NCI-H2196 (cell line): ENCODE measurements around the gene RIT1.
A peak's percentile ranks its signal among the peaks of the same experiment; 100 is the strongest.
"Not testable (repeated sequence)": the region's sequence is repeated elsewhere in the genome, so short reads cannot be mapped to it uniquely, and the experiment has no call there.

Experiments
- DNase-seq: peaks from one replicate; lab custom pipeline; 2025; ENCODE audit not compliant: unreplicated experiment; lab: John Stamatoyannopoulos, UW

The RIT1 gene

GRCh38 chr1:155895617-155896016 lies 15.5 kb downstream of the RIT1 start:
- not testable (repeated sequence) for DNase-seq

GRCh38 chr1:155893389-155894142 lies 17.6 kb downstream of the RIT1 start:
- DNase-seq, result no peak

- no peak for DNase-seq
Observed at GRCh38 chr1:155892796-155893195, 18.4 kb downstream of the RIT1 start.

GRCh38 chr1:155890251-155890650 lies 20.9 kb downstream of the RIT1 start:
- DNase-seq, result no peak

GRCh38 chr1:155889566-155889965 lies 21.6 kb downstream of the RIT1 start:
- DNase-seq, result no peak

- no peak for DNase-seq
Observed at GRCh38 chr1:155888481-155888880, 22.7 kb downstream of the RIT1 start.

GRCh38 chr1:155884982-155885381 lies 26.2 kb downstream of the RIT1 start:
- DNase-seq, result no peak

- no peak for DNase-seq
Observed at GRCh38 chr1:155884031-155884960, 26.9 kb downstream of the RIT1 start.

- DNase-seq, result no peak
Observed at GRCh38 chr1:155882766-155883165, 28.4 kb downstream of the RIT1 start.

- DNase-seq, result no peak
Observed at GRCh38 chr1:155882235-155882634, 28.9 kb downstream of the RIT1 start.

GRCh38 chr1:155880950-155881349 lies 30.2 kb downstream of the RIT1 start:
- no peak for DNase-seq

GRCh38 chr1:155880251-155880650 lies 30.9 kb downstream of the RIT1 start:
- DNase-seq, result no peak

- DNase-seq, result no peak
Observed at GRCh38 chr1:155877945-155878344, 33.2 kb downstream of the RIT1 start.

GRCh38 chr1:155873860-155874259 lies 37.3 kb downstream of the RIT1 start:
- DNase-seq, result peak; percentile 15

- DNase-seq, result no peak
Observed at GRCh38 chr1:155872527-155872926, 38.6 kb downstream of the RIT1 start.

GRCh38 chr1:155871390-155871789 lies 39.8 kb downstream of the RIT1 start:
- DNase-seq, result peak; percentile 35

- DNase-seq, result no peak
Observed at GRCh38 chr1:155867766-155868165, 43.4 kb downstream of the RIT1 start.

GRCh38 chr1:155864393-155864792 lies 46.8 kb downstream of the RIT1 start:
- no peak for DNase-seq

- no peak for DNase-seq
Observed at GRCh38 chr1:155861896-155862295, 49.3 kb downstream of the RIT1 start.

- DNase-seq, result no peak
Observed at GRCh38 chr1:155860970-155861510, 50.1 kb downstream of the RIT1 start.
